Measurements from ENCODE around the gene GDF7. TPM values are rescaled to one million over a fixed set of nuclear protein-coding genes. Genes with fewer than 3 reads are reported as not detected.

The GDF7 gene
- total and polyA plus RNA-seq, 10 of the 15 experiments (the other 5 are each of a cell fraction or from before 2014, with no cell fraction given), result 0.02 to 0.11 (median 0.04) TPM; not detected in 1

DNA sequence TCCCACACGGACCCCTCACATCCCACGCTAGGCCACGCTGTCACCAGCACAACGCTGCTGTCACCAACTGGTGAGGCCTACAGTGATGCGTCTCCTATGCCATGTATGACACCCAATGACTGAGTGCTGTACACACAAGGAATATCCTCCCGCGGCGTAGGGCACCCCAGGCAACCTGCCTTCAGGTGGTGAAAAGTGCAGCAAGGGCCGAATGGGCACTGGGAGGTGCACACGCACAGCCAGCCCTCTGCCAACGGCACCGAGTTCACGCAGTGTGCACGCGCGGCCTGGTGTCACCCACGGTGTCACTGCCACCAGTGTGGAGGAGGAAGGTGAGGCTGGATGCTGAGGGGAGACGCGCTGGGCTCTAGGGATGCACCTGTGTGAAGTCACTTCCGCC is 20.5 kb upstream of the GDF7 start:
- Histone ChIP-seq H3K27me3 (replicated peaks in 1 of 2; ENCODE audit: control insufficient read depth in 2 of 2, insufficient read depth in 2 of 2, low read length in 1 of 2) (0 out of 4 replicates have a peak, but pooled peaks cover 0 to 1% of the 10 kb centered on the region in 2 experiments), H4K20me1 (ENCODE audit: control insufficient read depth, insufficient read depth) (no peaks in the 10 kb centered on the region; the same call in 1 of the 2 replicates), H3K36me3 (ENCODE audit: control insufficient read depth in 2 of 2, insufficient read depth in 2 of 2, low read length in 1 of 2) (peaks cover 0 to 3% of the 10 kb centered on the region in 2 experiments; a peak in 1 of 4 replicates), H3K4me1 (ENCODE audit: control insufficient read depth, insufficient read depth, low read length) (peaks cover 4% of the 10 kb centered on the region), H3K9me3 (replicated peaks; ENCODE audit: control insufficient read depth, insufficient read depth, low read length) (no peaks in the 10 kb centered on the region), H3K27ac (ENCODE audit: control insufficient read depth, insufficient read depth) (no peak overlapping the region), H3K79me2 (ENCODE audit: control insufficient read depth, insufficient read depth, low read length) (no peaks in the 10 kb centered on the region), H3K4me2 (ENCODE audit: control insufficient read depth, insufficient read depth) (no peak overlapping the region), H2AFZ (ENCODE audit: control insufficient read depth, low read depth, low read length) (no peak overlapping the region), H3K9ac (ENCODE audit: control insufficient read depth, insufficient read depth, low read length) (no peak overlapping the region), H3K4me3 (no peak overlapping the region)
- in situ Hi-C loops (cut with MboI) (no loop called here), intact Hi-C loops (cut with micrococcal nuclease; ENCODE audit: unreplicated experiment) (no loop called here)
- CTCF ChIA-PET, result interaction anchor here (1.0 to 2.0 kb wide), 4 partner anchors 10 to 236 kb away, joined by 3 to 5 read pairs (median 4); partner anchors contain the start of gene RHOB
- POLR2A ChIA-PET, result no interaction called here
- SMC1A ChIA-PET (ENCODE audit: uncharacterized antibody, unreplicated experiment), result interaction anchor here (0.5 kb wide), 1 partner anchor 202 kb away, joined by 3 read pairs; no protein-coding TSS in a partner anchor
- RAD21 ChIA-PET (ENCODE audit: unreplicated experiment), result interaction anchor here (1.4 to 1.5 kb wide), 2 partner anchors 202 to 235 kb away, joined by 4 read pairs; no protein-coding TSS in a partner anchor
- DNase-seq (ENCODE audit: low read depth, low spot score), result no peak
- no TSS peak for BruUV-seq (replicated peaks)
- ATAC-seq, result no peak
- 86% methylated on average over 20 of the region's 20 CpGs for WGBS (ENCODE audit: insufficient coverage, insufficient replicate concordance, low lambda C conversion rate, missing lambda C conversion rate)
- no peak for FAIRE-seq
- TF ChIP-seq ASH2L (IDR thresholded peaks at IDR 0.05; ENCODE audit: borderline replicate concordance, low read depth), result no peak
- TF ChIP-seq, protein P1, sequence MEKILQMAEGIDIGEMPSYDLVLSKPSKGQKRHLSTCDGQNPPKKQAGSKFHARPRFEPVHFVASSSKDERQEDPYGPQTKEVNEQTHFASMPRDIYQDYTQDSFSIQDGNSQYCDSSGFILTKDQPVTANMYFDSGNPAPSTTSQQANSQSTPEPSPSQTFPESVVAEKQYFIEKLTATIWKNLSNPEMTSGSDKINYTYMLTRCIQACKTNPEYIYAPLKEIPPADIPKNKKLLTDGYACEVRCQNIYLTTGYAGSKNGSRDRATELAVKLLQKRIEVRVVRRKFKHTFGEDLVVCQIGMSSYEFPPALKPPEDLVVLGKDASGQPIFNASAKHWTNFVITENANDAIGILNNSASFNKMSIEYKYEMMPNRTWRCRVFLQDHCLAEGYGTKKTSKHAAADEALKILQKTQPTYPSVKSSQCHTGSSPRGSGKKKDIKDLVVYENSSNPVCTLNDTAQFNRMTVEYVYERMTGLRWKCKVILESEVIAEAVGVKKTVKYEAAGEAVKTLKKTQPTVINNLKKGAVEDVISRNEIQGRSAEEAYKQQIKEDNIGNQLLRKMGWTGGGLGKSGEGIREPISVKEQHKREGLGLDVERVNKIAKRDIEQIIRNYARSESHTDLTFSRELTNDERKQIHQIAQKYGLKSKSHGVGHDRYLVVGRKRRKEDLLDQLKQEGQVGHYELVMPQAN (conservative IDR thresholded peaks at IDR 0.05), result no peak
- TF ChIP-seq CBX3 (IDR thresholded peaks at IDR 0.05; ENCODE audit: borderline replicate concordance, low read depth), result no peak
- TF ChIP-seq ZNF217 (IDR thresholded peaks at IDR 0.05), result no peak
- no peak for TF ChIP-seq EP300 (IDR thresholded peaks at IDR 0.05; ENCODE audit: borderline replicate concordance in 1 of 2, control insufficient read depth in 1 of 2, low read depth in 2 of 2, low read length in 2 of 2)
- TF ChIP-seq, protein P2, sequence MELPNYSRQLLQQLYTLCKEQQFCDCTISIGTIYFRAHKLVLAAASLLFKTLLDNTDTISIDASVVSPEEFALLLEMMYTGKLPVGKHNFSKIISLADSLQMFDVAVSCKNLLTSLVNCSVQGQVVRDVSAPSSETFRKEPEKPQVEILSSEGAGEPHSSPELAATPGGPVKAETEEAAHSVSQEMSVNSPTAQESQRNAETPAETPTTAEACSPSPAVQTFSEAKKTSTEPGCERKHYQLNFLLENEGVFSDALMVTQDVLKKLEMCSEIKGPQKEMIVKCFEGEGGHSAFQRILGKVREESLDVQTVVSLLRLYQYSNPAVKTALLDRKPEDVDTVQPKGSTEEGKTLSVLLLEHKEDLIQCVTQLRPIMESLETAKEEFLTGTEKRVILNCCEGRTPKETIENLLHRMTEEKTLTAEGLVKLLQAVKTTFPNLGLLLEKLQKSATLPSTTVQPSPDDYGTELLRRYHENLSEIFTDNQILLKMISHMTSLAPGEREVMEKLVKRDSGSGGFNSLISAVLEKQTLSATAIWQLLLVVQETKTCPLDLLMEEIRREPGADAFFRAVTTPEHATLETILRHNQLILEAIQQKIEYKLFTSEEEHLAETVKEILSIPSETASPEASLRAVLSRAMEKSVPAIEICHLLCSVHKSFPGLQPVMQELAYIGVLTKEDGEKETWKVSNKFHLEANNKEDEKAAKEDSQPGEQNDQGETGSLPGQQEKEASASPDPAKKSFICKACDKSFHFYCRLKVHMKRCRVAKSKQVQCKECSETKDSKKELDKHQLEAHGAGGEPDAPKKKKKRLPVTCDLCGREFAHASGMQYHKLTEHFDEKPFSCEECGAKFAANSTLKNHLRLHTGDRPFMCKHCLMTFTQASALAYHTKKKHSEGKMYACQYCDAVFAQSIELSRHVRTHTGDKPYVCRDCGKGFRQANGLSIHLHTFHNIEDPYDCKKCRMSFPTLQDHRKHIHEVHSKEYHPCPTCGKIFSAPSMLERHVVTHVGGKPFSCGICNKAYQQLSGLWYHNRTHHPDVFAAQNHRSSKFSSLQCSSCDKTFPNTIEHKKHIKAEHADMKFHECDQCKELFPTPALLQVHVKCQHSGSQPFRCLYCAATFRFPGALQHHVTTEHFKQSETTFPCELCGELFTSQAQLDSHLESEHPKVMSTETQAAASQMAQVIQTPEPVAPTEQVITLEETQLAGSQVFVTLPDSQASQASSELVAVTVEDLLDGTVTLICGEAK (IDR thresholded peaks at IDR 0.05; ENCODE audit: borderline replicate concordance), result no peak
- no peak for TF ChIP-seq E2F8 (IDR thresholded peaks at IDR 0.05; ENCODE audit: low read depth, partially characterized antibody)
- TF ChIP-seq KAT2A (conservative IDR thresholded peaks at IDR 0.05; ENCODE audit: control insufficient read depth, low read depth, low read length), result no peak
- TF ChIP-seq PAX8 (IDR thresholded peaks at IDR 0.05), result no peak
- no peak for TF ChIP-seq POU2F2 (IDR thresholded peaks at IDR 0.05; ENCODE audit: borderline replicate concordance, low read depth, low read length)
